SU-DHL-6 (cell line): Measurements from ENCODE around the gene ITPKB.
A peak's percentile ranks its signal among the peaks of the same experiment; 100 is the strongest.

ENCODE experiments used
- H2AFZ ChIP-seq: fragments of 200-600 bp; sonication (generic); 2 replicates; pipeline ENCODE4 v1.6.1; 2014; ENCODE audit warnings: low read depth, mild to moderate bottlenecking, moderate library complexity, mixed read lengths, antibody characterized with exemption, low read length; ENCODE audit not compliant: severe bottlenecking
- H3F3A ChIP-seq: fragments of 200-600 bp; shearing (Covaris generic); 2 replicates; pipeline ENCODE4 v1.6.0; 2016; ENCODE audit warnings: antibody characterized with exemption, mild to moderate bottlenecking; ENCODE audit not compliant: insufficient read depth
- H3K27ac ChIP-seq: fragments of 200-600 bp; sonication (generic); 2 replicates; pipeline ENCODE4 v1.5.1; 2016; ENCODE audit warnings: low read depth, mild to moderate bottlenecking, low read length, moderate library complexity, mixed read lengths
- H3K27me3 ChIP-seq: fragments of 200-600 bp; sonication (generic), shearing (Covaris generic); 2 replicates; pipeline ENCODE4 v1.6.0; 2014; ENCODE audit warnings: mild to moderate bottlenecking, low read length
- H3K36me3 ChIP-seq: fragments of 200-600 bp; sonication (generic); 2 replicates; pipeline ENCODE4 v1.6.1; 2014; ENCODE audit warnings: mild to moderate bottlenecking, low read length, mixed read lengths
- H3K4me2 ChIP-seq: fragments of 300-600, 200-600 bp; shearing (Covaris generic), sonication (generic); 2 replicates; pipeline ENCODE4 v1.6.0; 2014; ENCODE audit warnings: low read length, low read depth, mild to moderate bottlenecking; ENCODE audit not compliant: poor library complexity, severe bottlenecking
- H3K4me3 ChIP-seq: fragments of 200-600 bp; sonication (generic); 2 replicates; pipeline ENCODE4 v1.5.1; 2014; ENCODE audit warnings: antibody characterized with exemption, low read length, mild to moderate bottlenecking, mixed read lengths; ENCODE audit not compliant: insufficient read depth, poor library complexity, severe bottlenecking
- H3K79me2 ChIP-seq: fragments of 200-600 bp; sonication (generic); 2 replicates; pipeline ENCODE4 v1.6.1; 2014; ENCODE audit warnings: mild to moderate bottlenecking, low read length, moderate library complexity; ENCODE audit not compliant: insufficient read depth
- H3K9ac ChIP-seq: fragments of 200-600 bp; sonication (generic); 2 replicates; pipeline ENCODE4 v1.7.0; 2014; ENCODE audit warnings: mild to moderate bottlenecking, low read length
- H3K9me2 ChIP-seq: fragments of 200-600 bp; sonication (generic); replicated peaks from 2 replicates; pipeline ENCODE4 v1.6.1; 2014; ENCODE audit warnings: low read length; ENCODE audit not compliant: insufficient read depth
- H3K9me3 ChIP-seq: fragments of 200-600 bp; sonication (generic); 2 replicates; pipeline ENCODE4 v1.6.1; 2014; ENCODE audit warnings: low read length, mixed read lengths; ENCODE audit not compliant: insufficient read depth
- H4K20me1 ChIP-seq: fragments of 200-600 bp; sonication (generic); 2 replicates; pipeline ENCODE4 v1.6.1; 2014; ENCODE audit warnings: low read depth, mild to moderate bottlenecking, antibody characterized with exemption, low read length, moderate library complexity, mixed read lengths
- CTCF ChIP-seq: fragments of 200-600 bp; sonication (generic); IDR thresholded peaks from one replicate; pipeline ENCODE4 v1.5.1; 2017; ENCODE audit warnings: antibody characterized with exemption, mild to moderate bottlenecking, low read length, moderate library complexity; ENCODE audit not compliant: insufficient read depth, poor library complexity, severe bottlenecking
- EZH2phosphoT487 ChIP-seq: fragments of 200-600 bp; sonication (generic), shearing (Covaris generic); conservative IDR thresholded peaks from 2 replicates; pipeline ENCODE4 v1.6.1; 2018; ENCODE audit warnings: mild to moderate bottlenecking, antibody characterized with exemption, low read length, moderate library complexity, mixed read lengths

The ITPKB gene

GRCh38 chr1:226651041-226651731 lies 87.9 kb downstream of the ITPKB start:
- Histone ChIP-seq H3F3A (peaks cover 17% of the 10 kb centered on the region), H4K20me1 (no peaks in the 10 kb centered on the region), H3K79me2 (peaks cover 4% of the 10 kb centered on the region; the same call in 1 of the 2 replicates), H3K27ac (no peak overlapping the region), H3K4me3 (no peak overlapping the region), H3K9me3 (no peaks in the 10 kb centered on the region), H3K9me2 (no peaks in the 10 kb centered on the region), H3K36me3 (no peaks in the 10 kb centered on the region), H2AFZ (no peak overlapping the region), H3K27me3 (no peaks in the 10 kb centered on the region), H3K9ac (no peak overlapping the region), H3K4me2 (no peak overlapping the region)
- TF ChIP-seq CTCF (no peak), EZH2phosphoT487 (no peak)

- no peaks in the 10 kb centered on the region for H3K9me3 ChIP-seq
- no peaks in the 10 kb centered on the region for H4K20me1 ChIP-seq
- H3K27me3 ChIP-seq, result no peaks in the 10 kb centered on the region
- no peak overlapping the region for H3K9ac ChIP-seq
- no peaks in the 10 kb centered on the region for H3K9me2 ChIP-seq
- H3K4me3 ChIP-seq, result no peak overlapping the region
- H3K79me2 ChIP-seq, result peaks cover 4% of the 10 kb centered on the region; the same call in 1 of the 2 replicates
- no peak overlapping the region for H3K4me2 ChIP-seq
- peaks cover 17% of the 10 kb centered on the region for H3F3A ChIP-seq
- TF ChIP-seq CTCF (peak; percentile 28), EZH2phosphoT487 (no peak)
- H3K27ac ChIP-seq, result peak overlapping the region; percentile 26
- H3K36me3 ChIP-seq, result no peaks in the 10 kb centered on the region
- H2AFZ ChIP-seq, result no peak overlapping the region
Measured at GRCh38 chr1:226650236-226650841, 88.7 kb downstream of the ITPKB start.

GRCh38 chr1:226649780-226650179 lies 89.3 kb downstream of the ITPKB start:
- H3K9ac ChIP-seq, result no peak overlapping the region
- no peaks in the 10 kb centered on the region for H3K27me3 ChIP-seq
- no peaks in the 10 kb centered on the region for H4K20me1 ChIP-seq
- H3K36me3 ChIP-seq, result no peaks in the 10 kb centered on the region
- H3K9me3 ChIP-seq, result no peaks in the 10 kb centered on the region
- H3K9me2 ChIP-seq, result no peaks in the 10 kb centered on the region
- peak overlapping the region; percentile 26; the same call in 1 of the 2 replicates for H3K27ac ChIP-seq
- no peak overlapping the region for H2AFZ ChIP-seq
- H3K79me2 ChIP-seq, result peaks cover 4% of the 10 kb centered on the region; the same call in 1 of the 2 replicates
- no peak overlapping the region for H3K4me2 ChIP-seq
- H3K4me3 ChIP-seq, result no peak overlapping the region
- TF ChIP-seq EZH2phosphoT487 (no peak), CTCF (no peak)
- H3F3A ChIP-seq, result peaks cover 18% of the 10 kb centered on the region
